BJ (cell line): ENCODE data around the gene HIGD2A. TPM values are rescaled to one million over a fixed set of nuclear protein-coding genes. Genes with fewer than 3 reads are reported as not detected.

Experiments
- CTCF ChIA-PET: fragments of 350-600 bp; formaldehyde crosslinking; extraction: SDS; loops from one replicate; lab custom pipeline; 2021; ENCODE audit warnings: antibody characterized with exemption, inconsistent platforms; lab: Yijun Ruan, JAX
- POLR2A ChIA-PET: fragments of 300-600 bp; sonication (Branson Sonifier 250); formaldehyde crosslinking; extraction: SDS; loops from one replicate; lab custom pipeline; 2021; ENCODE audit warnings: antibody characterized with exemption; lab: Charles Lee
- DNase-seq: peaks from one replicate; pipeline ENCODE4 v3.0.0-alpha.2; 2011; ENCODE audit warnings: low read depth
- H3K27me3 ChIP-seq: 2 replicates; pipeline ENCODE4 v1.6.0; 2011; ENCODE audit warnings: low read length; ENCODE audit not compliant: control insufficient read depth, insufficient read depth
- H3K36me3 ChIP-seq: 2 replicates; pipeline ENCODE4 v1.5.1; 2011; ENCODE audit warnings: low read length; ENCODE audit not compliant: control insufficient read depth, insufficient read depth
- H3K4me3 ChIP-seq: 2 replicates; pipeline ENCODE4 v1.5.1; 2011; ENCODE audit warnings: low read depth, mild to moderate bottlenecking, control low read depth, low read length
- polyA plus RNA-seq: library from polyadenylated mRNA; depleted of rRNA; stranded (reverse); fragments of >200 nt; gene quantifications from 2 replicates; pipeline ENCODE4 v1.2.3, GENCODE V29; 2011
- TF ChIP-seq, protein P1 (sequence below): IDR thresholded peaks from 2 replicates; pipeline ENCODE4 v1.5.1; 2011; ENCODE audit warnings: low read depth, mild to moderate bottlenecking, control low read depth, inconsistent platforms, low read length, moderate library complexity; ENCODE audit not compliant: insufficient read depth

HIGD2A gene
- polyA plus RNA-seq, 1 experiment: 118 TPM

DNA sequence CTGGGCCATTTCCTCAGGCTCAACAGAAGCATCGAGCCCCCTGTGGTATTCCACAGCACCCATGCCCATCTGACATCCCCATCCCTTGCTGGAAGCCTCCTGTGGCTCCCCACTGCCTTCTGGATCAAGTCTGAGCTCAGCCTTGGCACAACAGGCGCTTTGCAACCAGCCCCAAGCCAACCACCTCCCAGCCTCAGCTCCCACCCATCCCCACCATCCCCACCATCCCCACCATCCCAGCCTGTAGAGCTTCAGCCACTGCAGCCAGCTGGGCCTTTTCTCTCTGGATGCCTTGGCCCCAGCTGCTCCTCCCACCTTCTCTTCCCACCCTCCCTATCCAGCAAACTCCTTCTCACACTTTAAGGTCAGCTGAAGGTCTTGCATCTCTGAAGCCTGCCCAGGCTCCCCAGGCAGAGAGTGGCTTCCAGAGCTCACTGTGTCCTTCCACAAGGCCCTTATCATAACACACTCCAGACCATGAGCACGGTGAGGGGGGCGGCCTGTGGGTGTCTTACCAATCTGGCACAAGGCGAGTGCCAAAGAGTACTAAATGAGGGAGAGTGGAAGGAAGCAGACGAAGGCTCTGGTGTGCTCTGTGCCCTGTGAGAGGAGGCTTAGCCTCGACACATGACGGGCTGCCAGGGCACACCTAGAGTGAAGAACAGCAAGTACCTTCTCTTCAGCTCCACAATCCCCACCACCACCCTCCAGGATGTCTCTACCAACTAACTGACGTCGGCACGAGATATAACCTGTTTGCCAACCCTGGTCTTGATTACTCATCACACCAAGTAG is 6.5 kb downstream of the HIGD2A start:
- TF ChIP-seq, protein P1, sequence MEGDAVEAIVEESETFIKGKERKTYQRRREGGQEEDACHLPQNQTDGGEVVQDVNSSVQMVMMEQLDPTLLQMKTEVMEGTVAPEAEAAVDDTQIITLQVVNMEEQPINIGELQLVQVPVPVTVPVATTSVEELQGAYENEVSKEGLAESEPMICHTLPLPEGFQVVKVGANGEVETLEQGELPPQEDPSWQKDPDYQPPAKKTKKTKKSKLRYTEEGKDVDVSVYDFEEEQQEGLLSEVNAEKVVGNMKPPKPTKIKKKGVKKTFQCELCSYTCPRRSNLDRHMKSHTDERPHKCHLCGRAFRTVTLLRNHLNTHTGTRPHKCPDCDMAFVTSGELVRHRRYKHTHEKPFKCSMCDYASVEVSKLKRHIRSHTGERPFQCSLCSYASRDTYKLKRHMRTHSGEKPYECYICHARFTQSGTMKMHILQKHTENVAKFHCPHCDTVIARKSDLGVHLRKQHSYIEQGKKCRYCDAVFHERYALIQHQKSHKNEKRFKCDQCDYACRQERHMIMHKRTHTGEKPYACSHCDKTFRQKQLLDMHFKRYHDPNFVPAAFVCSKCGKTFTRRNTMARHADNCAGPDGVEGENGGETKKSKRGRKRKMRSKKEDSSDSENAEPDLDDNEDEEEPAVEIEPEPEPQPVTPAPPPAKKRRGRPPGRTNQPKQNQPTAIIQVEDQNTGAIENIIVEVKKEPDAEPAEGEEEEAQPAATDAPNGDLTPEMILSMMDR: no peak
- peaks cover 27% of the 10 kb centered on the region for H3K36me3 ChIP-seq
- H3K27me3 ChIP-seq: no peaks in the 10 kb centered on the region
- POLR2A ChIA-PET: interaction anchor here (0.6 kb wide), 1 partner anchor 601 kb away, joined by 6 read pairs; no protein-coding TSS in a partner anchor
- CTCF ChIA-PET: interaction anchor here (0.7 kb wide), 1 partner anchor 35 kb away, joined by 3 read pairs; no protein-coding TSS in a partner anchor
- DNase-seq: no peak
- H3K4me3 ChIP-seq: no peak overlapping the region

GRCh38 chr5:176396330-176396729 is 7.8 kb downstream of the HIGD2A start:
- no peak for DNase-seq
- TF ChIP-seq, protein P1: no peak
- H3K4me3 ChIP-seq: no peak overlapping the region
- peaks cover 24% of the 10 kb centered on the region for H3K36me3 ChIP-seq
- CTCF ChIA-PET: no interaction called here
- POLR2A ChIA-PET: no interaction called here
- H3K27me3 ChIP-seq: no peaks in the 10 kb centered on the region

DNA sequence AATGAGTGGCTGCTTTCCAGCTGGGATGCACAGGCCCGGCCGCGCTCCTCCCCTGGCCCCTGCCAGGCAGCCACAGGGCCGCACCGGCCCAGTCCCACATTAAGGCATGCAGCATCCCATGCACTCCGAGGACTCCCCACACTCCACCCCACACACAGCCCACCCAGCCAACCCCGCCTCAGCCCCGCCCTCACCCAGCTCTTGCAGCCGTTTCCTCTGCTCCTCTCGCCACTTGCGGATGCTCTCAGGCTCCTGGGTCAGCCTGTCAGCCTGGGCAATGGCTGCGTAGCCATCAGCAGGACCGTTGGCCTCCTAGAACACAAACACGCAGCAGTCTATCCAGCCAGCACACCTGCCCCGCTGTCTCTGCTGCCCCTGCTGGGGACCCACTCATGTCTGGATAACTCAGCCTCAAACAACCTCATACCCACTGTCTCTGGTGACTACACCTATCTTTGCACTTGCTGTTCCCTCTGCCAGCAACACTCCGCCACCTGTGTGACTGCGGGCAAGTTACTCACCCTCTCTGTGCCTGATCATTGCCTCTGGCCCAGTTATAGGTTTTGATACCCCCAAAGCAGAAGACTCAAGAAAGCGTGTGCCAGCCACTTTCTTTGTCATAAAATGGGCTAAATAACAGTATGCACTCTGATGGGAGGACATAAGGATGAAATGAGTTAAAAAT is 9.3 kb downstream of the HIGD2A start:
- no peaks in the 10 kb centered on the region for H3K27me3 ChIP-seq
- ChIA-PET POLR2A (no interaction called here), CTCF (no interaction called here)
- TF ChIP-seq, protein P1: no peak
- no peak overlapping the region for H3K4me3 ChIP-seq
- DNase-seq: no peak
- H3K36me3 ChIP-seq: peaks cover 16% of the 10 kb centered on the region

GRCh38 chr5:176400382-176401156 is 12.0 kb downstream of the HIGD2A start:
- ChIA-PET POLR2A (no interaction called here), CTCF (interaction anchor here (0.5 kb wide), 1 partner anchor 891 kb away, joined by 3 read pairs; no protein-coding TSS in a partner anchor)
- TF ChIP-seq, protein P1: no peak
- Histone ChIP-seq H3K4me3 (no peak overlapping the region), H3K27me3 (no peaks in the 10 kb centered on the region), H3K36me3 (peaks cover 12% of the 10 kb centered on the region)
- no peak for DNase-seq
